ENCODE results near the gene OLFM4. TPM values are rescaled to one million over a fixed set of nuclear protein-coding genes. Genes with fewer than 3 reads are reported as not detected.

OLFM4 gene
- total RNA-seq, 6 experiments from 2014 or later = 0.54 to 0.75 (median 0.73) TPM; not detected in 3

DNA sequence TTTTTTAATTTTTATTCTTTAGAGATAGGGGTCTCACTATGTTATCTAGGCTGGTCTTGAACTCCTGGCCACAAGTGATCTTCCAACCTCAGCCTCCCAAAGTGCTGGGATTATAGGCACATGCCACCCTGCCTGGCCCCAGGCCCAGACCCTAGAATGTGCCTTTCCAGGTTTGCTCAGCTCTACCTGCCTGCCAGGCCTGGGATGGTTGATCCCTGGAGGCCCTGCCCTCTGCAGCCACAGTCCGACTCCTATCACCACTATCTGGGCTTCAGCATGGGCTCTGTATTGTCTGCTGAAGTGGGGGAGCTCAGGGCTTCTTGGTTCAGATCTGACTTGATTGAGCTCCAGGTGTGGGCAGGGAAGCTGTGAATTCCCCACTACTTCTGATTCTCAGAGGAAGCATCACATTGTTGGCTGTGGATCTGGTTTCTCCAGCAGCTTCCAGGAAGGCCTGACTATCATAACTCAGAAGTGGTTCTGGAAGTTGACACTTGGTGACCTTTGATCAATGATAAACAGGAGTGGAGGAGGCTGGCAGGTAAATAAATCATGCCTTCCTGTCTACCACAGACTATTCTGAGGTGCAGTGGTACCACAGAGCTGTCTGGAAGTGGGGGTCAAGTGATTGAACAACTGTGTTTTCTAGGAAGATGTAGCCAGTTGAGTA, 71.9 kb downstream of the OLFM4 start:
- Histone ChIP-seq H3K27me3 (no peaks in the 10 kb centered on the region), H3K4me1 (no peaks in the 10 kb centered on the region), H3K27ac (no peak overlapping the region), H3K36me3 (no peaks in the 10 kb centered on the region), H3K9me3 (no peaks in the 10 kb centered on the region), H3K4me3 (no peak overlapping the region)
- intact Hi-C loops (cut with DNase I) = no loop called here
- TF ChIP-seq, protein P1, sequence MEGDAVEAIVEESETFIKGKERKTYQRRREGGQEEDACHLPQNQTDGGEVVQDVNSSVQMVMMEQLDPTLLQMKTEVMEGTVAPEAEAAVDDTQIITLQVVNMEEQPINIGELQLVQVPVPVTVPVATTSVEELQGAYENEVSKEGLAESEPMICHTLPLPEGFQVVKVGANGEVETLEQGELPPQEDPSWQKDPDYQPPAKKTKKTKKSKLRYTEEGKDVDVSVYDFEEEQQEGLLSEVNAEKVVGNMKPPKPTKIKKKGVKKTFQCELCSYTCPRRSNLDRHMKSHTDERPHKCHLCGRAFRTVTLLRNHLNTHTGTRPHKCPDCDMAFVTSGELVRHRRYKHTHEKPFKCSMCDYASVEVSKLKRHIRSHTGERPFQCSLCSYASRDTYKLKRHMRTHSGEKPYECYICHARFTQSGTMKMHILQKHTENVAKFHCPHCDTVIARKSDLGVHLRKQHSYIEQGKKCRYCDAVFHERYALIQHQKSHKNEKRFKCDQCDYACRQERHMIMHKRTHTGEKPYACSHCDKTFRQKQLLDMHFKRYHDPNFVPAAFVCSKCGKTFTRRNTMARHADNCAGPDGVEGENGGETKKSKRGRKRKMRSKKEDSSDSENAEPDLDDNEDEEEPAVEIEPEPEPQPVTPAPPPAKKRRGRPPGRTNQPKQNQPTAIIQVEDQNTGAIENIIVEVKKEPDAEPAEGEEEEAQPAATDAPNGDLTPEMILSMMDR (IDR thresholded peaks at IDR 0.05) = no peak
- TF ChIP-seq POLR2A (IDR thresholded peaks at IDR 0.05) = no peak
- ATAC-seq = peak in 1 of 4 donors; percentile 22
- peak in 1 of 3 donors; percentile 15 for DNase-seq
- WGBS (ENCODE audit: insufficient coverage, low coverage, low lambda C conversion rate, missing lambda C conversion rate) = no CpG with 5 or more reads among the region's 1 CpG

Other genes starting within 250 kb of the OLFM4 start
- not detected for gene PCDH8, start 180.2 kb upstream of the OLFM4 start, total RNA-seq